ENCODE data around the gene ACADM.
"Not testable (repeated sequence)": the region's sequence is repeated elsewhere in the genome, so short reads cannot be mapped to it uniquely, and the experiment has no call there.

Gene ACADM

GRCh38 chr1:75742047-75742625 lies 17.6 kb downstream of the ACADM start:
- DNase-seq, result no peak

- no peak for DNase-seq
These were observed 20.8 kb downstream of the ACADM start for GRCh38 chr1:75745276-75745675.

GRCh38 chr1:75757210-75757609 lies 32.7 kb downstream of the ACADM start:
- not testable (repeated sequence) for DNase-seq

- not testable (repeated sequence) for DNase-seq
These were observed 34.0 kb downstream of the ACADM start for GRCh38 chr1:75758543-75758942.

- no peak for DNase-seq
These were observed 39.6 kb downstream of the ACADM start for GRCh38 chr1:75764057-75764655.

- no peak for DNase-seq
These were observed 41.3 kb downstream of the ACADM start for GRCh38 chr1:75765697-75766355.

GRCh38 chr1:75768016-75768415 lies 43.5 kb downstream of the ACADM start:
- no peak for DNase-seq

- no peak for DNase-seq
These were observed 46.3 kb downstream of the ACADM start for GRCh38 chr1:75770761-75771160.

- no peak for DNase-seq
These were observed 47.5 kb downstream of the ACADM start for GRCh38 chr1:75771978-75772377.

- not testable (repeated sequence) for DNase-seq
These were observed 53.3 kb downstream of the ACADM start for GRCh38 chr1:75777812-75778211.

GRCh38 chr1:75778694-75779093 lies 54.2 kb downstream of the ACADM start:
- DNase-seq, result not testable (repeated sequence)

GRCh38 chr1:75780183-75780582 lies 55.7 kb downstream of the ACADM start:
- DNase-seq, result not testable (repeated sequence)

- not testable (repeated sequence) for DNase-seq
These were observed 59.4 kb downstream of the ACADM start for GRCh38 chr1:75783920-75784319.

GRCh38 chr1:75785320-75785982 lies 60.9 kb downstream of the ACADM start:
- no peak for DNase-seq

GRCh38 chr1:75785983-75786853 lies 61.7 kb downstream of the ACADM start, which contains the start of gene RABGGTB:
RABGGTB (plus strand) TSS chr1:75786256; CDS start chr1:75786272, 16 bp downstream.
- peak; percentile 93 for DNase-seq

- DNase-seq, result no peak
These were observed 62.5 kb downstream of the ACADM start for GRCh38 chr1:75786901-75787493.

GRCh38 chr1:75787524-75787923 lies 63.0 kb downstream of the ACADM start:
- DNase-seq, result no peak

- no peak for DNase-seq
These were observed 65.5 kb downstream of the ACADM start for GRCh38 chr1:75789988-75790387.

- no peak for DNase-seq
These were observed 66.5 kb downstream of the ACADM start for GRCh38 chr1:75791022-75791421.

GRCh38 chr1:75792091-75792490 lies 67.6 kb downstream of the ACADM start:
- no peak for DNase-seq

- DNase-seq, result no peak
These were observed 69.9 kb downstream of the ACADM start for GRCh38 chr1:75794382-75794781.

- DNase-seq, result no peak
These were observed 71.2 kb downstream of the ACADM start for GRCh38 chr1:75795703-75796193.
